HepG2 (cell line): ENCODE results near the gene ZFYVE27. TPM values are rescaled to one million over a fixed set of nuclear protein-coding genes. Genes with fewer than 3 reads are reported as not detected.

Experiments
- ATAC-seq: fragments of 200-7000 bp; cut with Tn5 transposase; 3 replicates; pipeline ENCODE4 v1.9.1; 2020; ENCODE audit warnings: mild to moderate bottlenecking, moderate library complexity
- BruUV-seq: library from RNA; stranded (reverse); fragments of 400-500 nt; replicated peaks from 2 replicates; lab custom pipeline; 2021; lab: Mats Ljungman, UMichigan
- CTCF ChIA-PET: fragments of 300-600 bp; formaldehyde crosslinking; extraction: SDS; loops from one replicate; lab custom pipeline; 2021; ENCODE audit warnings: low total read pairs, inconsistent platforms, low intra/inter-chr PET ratio; lab: Yijun Ruan, JAX
- POLR2A ChIA-PET: fragments of 350-600 bp; sonication (Branson Sonifier 250); formaldehyde crosslinking; loops from one replicate; lab custom pipeline; 2020; ENCODE audit warnings: antibody characterized with exemption, inconsistent platforms; lab: Yijun Ruan, JAX
- DNase-seq: peaks from one replicate; pipeline ENCODE4 v3.0.0-alpha.2; 2015; ENCODE audit warnings: low spot score
- FAIRE-seq: peaks from 3 replicates; lab custom pipeline; 2011; peaks lifted over from hg19 to GRCh38; lab: Jason Lieb, UNC
- H2AFZ ChIP-seq: one replicate; pipeline ENCODE4 v1.6.1; 2011; ENCODE audit warnings: low read length, inconsistent platforms
- H3K27ac ChIP-seq: fragments of 300-600 bp; 3 replicates; pipeline ENCODE4 v1.8.0; 2011; ENCODE audit warnings: mixed run types, mild to moderate bottlenecking, mixed read lengths, low read length, inconsistent platforms; ENCODE audit not compliant: insufficient read depth; ENCODE audit errors: extremely low read length
- H3K27me3 ChIP-seq, 2 experiments: fragments of 200-600 bp in 1 of 2; 2 replicates in 1 of 2; 3 replicates in 1 of 2; pipeline versions ENCODE4 v1.6.0 to v1.8.0; 2011; ENCODE audit warnings: low read length in 2 of 2, mild to moderate bottlenecking in 2 of 2, moderate library complexity in 2 of 2, inconsistent platforms in 1 of 2; ENCODE audit not compliant: insufficient read depth in 2 of 2, control insufficient read depth in 1 of 2
- H3K36me3 ChIP-seq, 2 experiments: fragments of 200-600 bp in 1 of 2; replicated peaks in 1 of 2; 2 replicates in 1 of 2; 3 replicates in 1 of 2; pipeline versions ENCODE4 v1.5.1 to v1.8.0; 2011; ENCODE audit warnings: low read length in 2 of 2, inconsistent platforms in 1 of 2; ENCODE audit not compliant: insufficient read depth in 2 of 2, control insufficient read depth in 1 of 2
- H3K4me1 ChIP-seq: 2 replicates; pipeline ENCODE4 v1.5.1; 2012; ENCODE audit warnings: low read length, inconsistent platforms; ENCODE audit not compliant: insufficient read depth
- H3K4me2 ChIP-seq: 2 replicates; pipeline ENCODE4 v1.6.0; 2011; ENCODE audit warnings: low read depth, low read length, inconsistent platforms
- H3K4me3 ChIP-seq, 3 experiments: fragments of 200-600 bp in 1 of 3; sonication (generic), shearing (Covaris generic) in 1 of 3; replicated peaks in 1 of 3; 2 replicates each; pipeline ENCODE4 v1.5.1; 2011 to 2016; ENCODE audit warnings: low read length in 3 of 3, inconsistent platforms in 2 of 3, low read depth in 2 of 3, mild to moderate bottlenecking in 2 of 3, control low read depth in 1 of 3, mixed read lengths in 1 of 3; ENCODE audit not compliant: insufficient read depth in 1 of 3
- H3K79me2 ChIP-seq: one replicate; pipeline ENCODE4 v1.6.1; 2011; ENCODE audit warnings: low read length, inconsistent platforms; ENCODE audit not compliant: insufficient read depth
- H3K9ac ChIP-seq: 2 replicates; pipeline ENCODE4 v1.6.0; 2011; ENCODE audit warnings: mild to moderate bottlenecking, low read depth, low read length, inconsistent platforms; ENCODE audit not compliant: insufficient read depth
- H3K9me3 ChIP-seq: 2 replicates; pipeline ENCODE4 v1.5.1; 2012; ENCODE audit warnings: mild to moderate bottlenecking, low read length
- H4K20me1 ChIP-seq: 2 replicates; pipeline ENCODE4 v1.6.0; 2011; ENCODE audit warnings: inconsistent platforms, mild to moderate bottlenecking, low read length, moderate library complexity; ENCODE audit not compliant: insufficient read depth
- BCL6 ChIP-seq: IDR thresholded peaks from 2 replicates; pipeline ENCODE4 v1.6.1; 2016; ENCODE audit warnings: missing genetic modification reagents, missing compliant biosample characterization
- CEBPB ChIP-seq: IDR thresholded peaks from 2 replicates; pipeline ENCODE4 v1.6.1; 2011; ENCODE audit warnings: low read depth, low read length, improper control_type of control experiment, borderline replicate concordance
- CEBPG ChIP-seq: IDR thresholded peaks from 2 replicates; pipeline ENCODE4 v1.6.1; 2016
- GATAD2A ChIP-seq: IDR thresholded peaks from 2 replicates; pipeline ENCODE4 v1.6.1; 2016
- HNF4A ChIP-seq: sonication (generic); formaldehyde crosslinking; IDR thresholded peaks from 2 replicates; pipeline ENCODE4 v1.4.0; 2020; ENCODE audit warnings: missing genetic modification reagents
- NCOA2 ChIP-seq: sonication (generic); formaldehyde crosslinking; IDR thresholded peaks from 2 replicates; pipeline ENCODE4 v1.8.0; 2022; ENCODE audit warnings: inconsistent platforms
- NR2F6 ChIP-seq, 2 experiments: IDR thresholded peaks; 2 replicates each; pipeline ENCODE4 v1.6.1; 2016; ENCODE audit warnings: antibody characterized with exemption in 1 of 2, mild to moderate bottlenecking in 1 of 2
- RARA ChIP-seq: IDR thresholded peaks from 2 replicates; pipeline ENCODE4 v1.6.1; 2016; ENCODE audit warnings: missing genetic modification reagents, missing compliant biosample characterization
- RXRB ChIP-seq: IDR thresholded peaks from 2 replicates; pipeline ENCODE4 v1.6.1; 2016; ENCODE audit warnings: borderline replicate concordance, missing genetic modification reagents, missing compliant biosample characterization
- TEAD3 ChIP-seq: optimal IDR thresholded peaks from 2 replicates; pipeline ENCODE3; 2016; ENCODE audit warnings: borderline replicate concordance
- ZNF776 ChIP-seq: sonication (generic); formaldehyde crosslinking; IDR thresholded peaks from 2 replicates; pipeline ENCODE4 v1.4.0; 2020; ENCODE audit warnings: mild to moderate bottlenecking, missing genetic modification reagents
- WGBS: methylation state at CpG from one replicate; pipeline ENCODE4 v1.1.6; 2017; ENCODE audit warnings: low lambda C conversion rate; 5-methylcytosine and 5-hydroxymethylcytosine counted together
- in situ Hi-C: cut with HindIII; loops from 2 replicates; pipeline ENCODE4 v1.10.0; 2017; ENCODE audit warnings: low pct_unique_long_range_greater_than_20kb; ENCODE audit not compliant: extremely low pct_ligation_motif_present
- intact Hi-C: fragments of 100-400 bp; cut with micrococcal nuclease; formaldehyde crosslinking; loops from one replicate; pipeline ENCODE4 v1.10.0; 2022; ENCODE audit not compliant: unreplicated experiment
- polyA plus RNA-seq, 8 experiments: library from polyadenylated mRNA; depleted of rRNA in 3 of 8; stranded (reverse) in 7 of 8; unstranded in 1 of 8; fragments of >200 nt; fragmentation: Illumina TruSeq in 4 of 8; extraction: Trizol in 4 of 8; gene quantifications; 2 replicates each; pipeline versions ENCODE4 v1.2.1 to v1.2.3, GENCODE V29; 2011 to 2016; ENCODE audit warnings: low read depth in 4 of 8, missing spikeins in 1 of 8, mixed read lengths in 1 of 8; ENCODE audit not compliant: insufficient read depth in 1 of 8
- total RNA-seq, 5 experiments: library from RNA; depleted of rRNA; stranded (reverse); fragments of >200 nt; fragmentation: Illumina TruSeq; extraction: Trizol; gene quantifications; 2 replicates each; pipeline ENCODE4 v1.2.3, GENCODE V29; 2016; ENCODE audit warnings: low read depth in 1 of 5
- TF ChIP-seq, protein P1 (sequence below): sonication (generic); formaldehyde crosslinking; IDR thresholded peaks from 2 replicates; pipeline ENCODE4 v1.5.0; 2020; ENCODE audit warnings: missing genetic modification reagents, mild to moderate bottlenecking, borderline replicate concordance
- TF ChIP-seq, protein P2 (sequence below): IDR thresholded peaks from 2 replicates; pipeline ENCODE4 v1.6.1; 2016; ENCODE audit warnings: mild to moderate bottlenecking
- TF ChIP-seq, protein P3 (sequence below), 2 experiments: fragments of 450-650 bp in 1 of 2; sonication (generic) in 1 of 2; formaldehyde crosslinking; IDR thresholded peaks; 2 replicates each; pipeline versions ENCODE4 v1.5.0 to v1.8.0; 2020 to 2022; ENCODE audit warnings: mild to moderate bottlenecking in 1 of 2, missing genetic modification reagents in 1 of 2

The ZFYVE27 gene
- total and polyA plus RNA-seq, 2 of the 13 experiments (the other 11 are each of a cell fraction or from before 2014, with no cell fraction given): 19.7 to 20.5 TPM

DNA sequence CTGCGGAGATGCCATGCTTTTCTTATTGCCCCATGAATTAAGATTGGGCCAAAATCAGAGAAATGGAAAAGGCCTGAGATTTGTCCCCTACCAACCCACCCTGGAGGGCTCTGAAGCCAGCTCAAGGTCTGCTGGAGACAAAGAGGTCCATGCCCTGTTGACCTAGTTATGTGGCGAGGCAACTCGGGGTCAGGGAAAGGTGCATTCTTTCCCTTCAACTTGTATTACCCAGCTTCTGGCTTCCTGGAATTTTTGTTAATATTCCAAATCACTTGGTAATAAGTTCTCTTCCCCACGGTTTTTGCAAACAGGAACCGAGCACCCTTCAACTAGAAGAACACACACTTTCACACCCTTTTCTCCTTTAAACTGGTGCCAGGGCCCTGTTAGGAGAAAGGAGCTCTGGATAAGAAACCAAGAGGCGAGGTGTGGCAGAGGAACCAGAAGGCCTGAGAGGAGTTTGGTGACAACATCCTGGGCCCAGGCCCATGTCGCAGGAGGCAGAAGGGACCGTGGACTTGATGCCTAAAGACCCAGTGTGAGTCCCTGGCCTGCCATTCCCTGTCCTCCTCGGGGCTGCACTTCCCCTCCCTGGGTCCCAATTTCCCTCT lies 47.4 kb downstream of the ZFYVE27 start:
- BruUV-seq: no TSS peak
- no peak for FAIRE-seq
- CTCF ChIA-PET: no interaction called here

DNA sequence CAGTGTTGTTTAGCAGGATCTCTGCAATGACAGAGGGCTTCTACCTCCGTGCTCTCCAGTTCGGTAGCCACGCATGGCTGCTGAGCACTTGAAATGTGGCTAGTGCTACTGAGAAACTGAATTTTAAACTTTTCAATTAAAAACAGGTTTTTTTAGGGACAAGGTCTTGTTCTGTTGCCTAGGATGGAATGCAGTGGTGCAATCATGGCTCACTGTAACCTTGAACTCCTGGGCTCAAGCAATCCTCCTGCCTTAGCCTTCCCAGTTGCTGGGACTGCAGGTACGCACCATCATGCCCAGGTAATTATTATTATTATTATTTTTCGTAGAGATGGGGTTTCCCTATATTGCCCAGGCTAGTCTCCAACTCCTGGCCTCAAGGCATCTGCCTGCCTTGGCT lies 48.3 kb downstream of the ZFYVE27 start:
- WGBS: 12% methylated on average over 4 of the region's 5 CpGs
- POLR2A ChIA-PET: no interaction called here
- Histone ChIP-seq H2AFZ (no peak overlapping the region), H3K36me3 (no peaks in the 10 kb centered on the region), H3K4me1 (peaks cover 73% of the 10 kb centered on the region), H3K9ac (no peak overlapping the region), H3K79me2 (no peaks in the 10 kb centered on the region), H3K4me2 (peak overlapping the region; percentile 36), H3K4me3 (no peak overlapping the region), H3K27me3 (peaks cover 2 to 6% of the 10 kb centered on the region in 2 experiments; a peak in 2 of 5 replicates), H4K20me1 (peaks cover 5% of the 10 kb centered on the region; the same call in 1 of the 2 replicates), H3K9me3 (no peaks in the 10 kb centered on the region), H3K27ac (no peak overlapping the region)
- peak; percentile 32 for DNase-seq
- no peak for ATAC-seq
- CTCF ChIA-PET: no interaction called here
- BruUV-seq: no TSS peak
- FAIRE-seq: peak; percentile 47
- intact Hi-C loops: loop anchor here (10.0 kb wide), 1 partner anchor 260 kb away; no protein-coding TSS in a partner anchor
- in situ Hi-C loops: no loop called here
- TF ChIP-seq ZNF776 (CRISPR knock-in tag) (no peak), GATAD2A (CRISPR knock-in tag) (peak; percentile 63; the same call in 1 of the 2 replicates), RARA (peak; percentile 64), RXRB (CRISPR knock-in tag) (peak; percentile 37; the same call in 1 of the 2 replicates), NR2F6 (IDR thresholded peaks at IDR 0.05) (0 out of 2 replicates have a peak, but pooled peaks have one; percentile 16), NR2F6 (CRISPR knock-in tag; IDR thresholded peaks at IDR 0.05) (peak; percentile 46; the same call in 1 of the 2 replicates), CEBPG (CRISPR knock-in tag) (peak; percentile 79), HNF4A (CRISPR knock-in tag) (peak; percentile 57; the same call in 1 of the 2 replicates), TEAD3 (CRISPR knock-in tag) (peak; percentile 86), CEBPB (peak; percentile 67; the same call in 1 of the 2 replicates), NCOA2 (CRISPR knock-in tag) (peak; percentile 33; the same call in 1 of the 2 replicates), BCL6 (CRISPR knock-in tag) (peak; percentile 46)
- TF ChIP-seq, protein P1, sequence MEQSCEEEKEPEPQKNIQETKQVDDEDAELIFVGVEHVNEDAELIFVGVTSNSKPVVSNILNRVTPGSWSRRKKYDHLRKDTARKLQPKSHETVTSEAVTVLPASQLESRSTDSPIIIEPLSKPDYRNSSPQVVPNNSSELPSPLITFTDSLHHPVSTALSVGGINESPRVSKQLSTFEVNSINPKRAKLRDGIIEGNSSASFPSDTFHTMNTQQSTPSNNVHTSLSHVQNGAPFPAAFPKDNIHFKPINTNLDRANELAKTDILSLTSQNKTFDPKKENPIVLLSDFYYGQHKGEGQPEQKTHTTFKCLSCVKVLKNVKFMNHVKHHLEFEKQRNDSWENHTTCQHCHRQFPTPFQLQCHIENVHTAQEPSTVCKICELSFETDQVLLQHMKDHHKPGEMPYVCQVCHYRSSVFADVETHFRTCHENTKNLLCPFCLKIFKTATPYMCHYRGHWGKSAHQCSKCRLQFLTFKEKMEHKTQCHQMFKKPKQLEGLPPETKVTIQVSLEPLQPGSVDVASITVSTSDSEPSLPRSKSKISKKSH (CRISPR knock-in tag): no peak
- TF ChIP-seq, protein P2, sequence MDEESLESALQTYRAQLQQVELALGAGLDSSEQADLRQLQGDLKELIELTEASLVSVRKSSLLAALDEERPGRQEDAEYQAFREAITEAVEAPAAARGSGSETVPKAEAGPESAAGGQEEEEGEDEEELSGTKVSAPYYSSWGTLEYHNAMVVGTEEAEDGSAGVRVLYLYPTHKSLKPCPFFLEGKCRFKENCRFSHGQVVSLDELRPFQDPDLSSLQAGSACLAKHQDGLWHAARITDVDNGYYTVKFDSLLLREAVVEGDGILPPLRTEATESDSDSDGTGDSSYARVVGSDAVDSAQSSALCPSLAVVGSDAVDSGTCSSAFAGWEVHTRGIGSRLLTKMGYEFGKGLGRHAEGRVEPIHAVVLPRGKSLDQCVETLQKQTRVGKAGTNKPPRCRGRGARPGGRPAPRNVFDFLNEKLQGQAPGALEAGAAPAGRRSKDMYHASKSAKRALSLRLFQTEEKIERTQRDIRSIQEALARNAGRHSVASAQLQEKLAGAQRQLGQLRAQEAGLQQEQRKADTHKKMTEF (CRISPR knock-in tag): no peak

More for the DNA sequence above, 47.4 kb downstream of the ZFYVE27 start:
- Histone ChIP-seq H3K9me3 (no peaks in the 10 kb centered on the region), H3K4me3 (no peak overlapping the region), H3K79me2 (no peaks in the 10 kb centered on the region), H2AFZ (no peak overlapping the region), H3K27ac (no peak overlapping the region), H3K36me3 (no peaks in the 10 kb centered on the region), H3K4me2 (peak overlapping the region; percentile 12; the same call in 1 of the 2 replicates), H3K9ac (no peak overlapping the region), H4K20me1 (peaks cover 5% of the 10 kb centered on the region; the same call in 1 of the 2 replicates), H3K27me3 (peaks cover 2 to 6% of the 10 kb centered on the region in 2 experiments; a peak in 2 of 5 replicates), H3K4me1 (peaks cover 71% of the 10 kb centered on the region)
- no peak for DNase-seq
- 51% methylated on average over 9 of the region's 9 CpGs for WGBS
- no peak for ATAC-seq
- in situ Hi-C loops: no loop called here
- TF ChIP-seq, protein P3, sequence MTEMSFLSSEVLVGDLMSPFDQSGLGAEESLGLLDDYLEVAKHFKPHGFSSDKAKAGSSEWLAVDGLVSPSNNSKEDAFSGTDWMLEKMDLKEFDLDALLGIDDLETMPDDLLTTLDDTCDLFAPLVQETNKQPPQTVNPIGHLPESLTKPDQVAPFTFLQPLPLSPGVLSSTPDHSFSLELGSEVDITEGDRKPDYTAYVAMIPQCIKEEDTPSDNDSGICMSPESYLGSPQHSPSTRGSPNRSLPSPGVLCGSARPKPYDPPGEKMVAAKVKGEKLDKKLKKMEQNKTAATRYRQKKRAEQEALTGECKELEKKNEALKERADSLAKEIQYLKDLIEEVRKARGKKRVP (CRISPR knock-in tag; IDR thresholded peaks at IDR 0.05): no peak
- TF ChIP-seq RARA: peak; percentile 51; the same call in 1 of the 2 replicates
- POLR2A ChIA-PET: no interaction called here
- intact Hi-C loops: loop anchor here (10.0 kb wide), 1 partner anchor 260 kb away; no protein-coding TSS in a partner anchor
